ENCODE measurements around the gene VARS2. TPM values are rescaled to one million over a fixed set of nuclear protein-coding genes. Genes with fewer than 3 reads are reported as not detected.

Gene VARS2
- total and polyA plus RNA-seq, 9 of the 15 experiments (the other 6 are each of a cell fraction or from before 2014, with no cell fraction given), result 1.6 to 53.6 (median 29.9) TPM

DNA sequence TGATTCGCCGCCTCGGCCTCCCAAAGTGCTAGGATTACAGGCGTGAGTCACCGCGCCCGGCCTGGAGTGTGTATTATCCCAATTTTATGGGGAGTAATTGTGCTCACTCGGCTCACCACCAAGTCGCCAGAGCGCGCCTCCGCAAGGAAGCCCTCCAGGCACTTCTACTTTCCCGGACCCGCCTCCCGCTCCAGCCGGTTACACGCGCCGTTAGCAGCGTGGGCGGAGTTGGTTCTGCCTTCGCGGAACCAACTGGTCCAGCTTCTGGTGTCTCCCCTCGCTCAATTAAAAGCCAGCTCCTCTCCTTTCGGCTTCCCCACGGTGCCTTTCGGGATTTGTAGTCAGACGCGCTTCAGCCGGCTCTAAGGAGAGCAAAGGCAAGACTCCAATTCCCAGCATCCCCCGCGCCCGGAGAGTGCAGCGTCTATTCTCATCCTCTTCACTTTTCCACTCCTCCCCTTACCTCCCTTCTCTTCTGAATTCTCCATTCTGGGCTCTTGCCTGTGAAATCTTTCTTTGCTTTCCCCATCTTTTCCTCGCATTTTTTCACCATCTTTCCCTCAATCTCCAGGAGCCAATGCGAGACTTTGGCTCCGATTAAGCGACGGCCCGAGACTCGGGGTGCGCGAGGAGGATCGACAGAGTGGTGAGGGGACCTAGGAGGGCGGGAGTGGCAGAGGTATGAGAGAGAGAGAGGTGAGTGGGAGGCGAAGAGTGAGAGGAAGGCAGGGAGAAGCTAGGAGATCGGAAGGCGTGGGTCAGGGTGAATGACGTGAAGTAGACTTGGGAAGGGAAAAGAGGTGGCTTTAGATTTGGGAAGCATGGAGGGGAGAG, 6.1 kb upstream of the VARS2 start, which contains the start of gene GTF2H4 (continued):
- TF ChIP-seq, protein P1, sequence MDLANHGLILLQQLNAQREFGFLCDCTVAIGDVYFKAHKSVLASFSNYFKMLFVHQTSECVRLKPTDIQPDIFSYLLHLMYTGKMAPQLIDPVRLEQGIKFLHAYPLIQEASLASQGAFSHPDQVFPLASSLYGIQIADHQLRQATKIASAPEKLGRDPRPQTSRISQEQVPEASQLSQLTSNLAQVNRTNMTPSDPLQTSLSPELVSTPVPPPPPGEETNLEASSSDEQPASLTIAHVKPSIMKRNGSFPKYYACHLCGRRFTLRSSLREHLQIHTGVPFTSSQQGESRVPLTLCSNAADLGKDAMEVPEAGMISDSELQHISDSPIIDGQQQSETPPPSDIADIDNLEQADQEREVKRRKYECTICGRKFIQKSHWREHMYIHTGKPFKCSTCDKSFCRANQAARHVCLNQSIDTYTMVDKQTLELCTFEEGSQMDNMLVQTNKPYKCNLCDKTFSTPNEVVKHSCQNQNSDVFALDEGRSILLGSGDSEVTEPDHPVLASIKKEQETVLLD (IDR thresholded peaks at IDR 0.05), result peak; percentile 41; the same call in 1 of the 2 replicates
- TF ChIP-seq ZNF41 (CRISPR knock-in tag; conservative IDR thresholded peaks at IDR 0.05) (peak; percentile 73; the same call in 1 of the 2 replicates), NFIC (IDR thresholded peaks at IDR 0.05) (no peak; the same call in none of the 2 replicates), EHMT2 (IDR thresholded peaks at IDR 0.05) (0 out of 2 replicates have a peak, but pooled peaks have one; percentile 23), SMARCB1 (IDR thresholded peaks at IDR 0.05; ENCODE audit: insufficient read length, low read depth) (no peak), SUPT5H (IDR thresholded peaks at IDR 0.05) (peak; percentile 66), SIN3A (IDR thresholded peaks at IDR 0.05; ENCODE audit: borderline replicate concordance in 2 of 2, control insufficient read depth in 1 of 2, low read depth in 2 of 2, low read length in 2 of 2) (peak; percentile 88 to 94; a peak in 2 of 4 replicates), ZNF75A (CRISPR knock-in tag; IDR thresholded peaks at IDR 0.05) (no peak), MEF2D (tag; conservative IDR thresholded peaks at IDR 0.05; ENCODE audit: low read depth) (peak; percentile 82), ATF7 (IDR thresholded peaks at IDR 0.05) (peak; percentile 95), SRSF3 (IDR thresholded peaks at IDR 0.05; ENCODE audit: insufficient read depth, low read length) (no peak), GABPB1 (CRISPR knock-in tag; IDR thresholded peaks at IDR 0.05) (peak; percentile 94), RBM39 (optimal IDR thresholded peaks at IDR 0.05; ENCODE audit: low read depth, low read length) (peak; percentile 68), FOXK2 (conservative IDR thresholded peaks at IDR 0.05 in 1 of 2, IDR thresholded peaks at IDR 0.05 in 1 of 2; ENCODE audit: low read depth in 2 of 2) (peak; percentile 70 to 71; a peak in 3 of 4 replicates), SMARCE1 (IDR thresholded peaks at IDR 0.05) (peak; percentile 78; the same call in 1 of the 2 replicates), ZNF143 (CRISPR knock-in tag; IDR thresholded peaks at IDR 0.05) (peak; percentile 98), ZNF589 (CRISPR knock-in tag; IDR thresholded peaks at IDR 0.05; ENCODE audit: low read depth) (peak; percentile 83; the same call in 1 of the 2 replicates), FOXM1 (IDR thresholded peaks at IDR 0.05; ENCODE audit: low read depth) (peak; percentile 80; the same call in 1 of the 2 replicates), FOXM1 (CRISPR knock-in tag; IDR thresholded peaks at IDR 0.05; ENCODE audit: low read depth) (no peak), TFAM (CRISPR knock-in tag; conservative IDR thresholded peaks at IDR 0.05) (no peak), CHD4 (IDR thresholded peaks at IDR 0.05; ENCODE audit: insufficient read depth, insufficient replicate concordance, low read depth, low read length, poor library complexity, severe bottlenecking) (peak; percentile 98), BHLHE40 (IDR thresholded peaks at IDR 0.05; ENCODE audit: low read length) (peak; percentile 73)
- TF ChIP-seq, protein P2, sequence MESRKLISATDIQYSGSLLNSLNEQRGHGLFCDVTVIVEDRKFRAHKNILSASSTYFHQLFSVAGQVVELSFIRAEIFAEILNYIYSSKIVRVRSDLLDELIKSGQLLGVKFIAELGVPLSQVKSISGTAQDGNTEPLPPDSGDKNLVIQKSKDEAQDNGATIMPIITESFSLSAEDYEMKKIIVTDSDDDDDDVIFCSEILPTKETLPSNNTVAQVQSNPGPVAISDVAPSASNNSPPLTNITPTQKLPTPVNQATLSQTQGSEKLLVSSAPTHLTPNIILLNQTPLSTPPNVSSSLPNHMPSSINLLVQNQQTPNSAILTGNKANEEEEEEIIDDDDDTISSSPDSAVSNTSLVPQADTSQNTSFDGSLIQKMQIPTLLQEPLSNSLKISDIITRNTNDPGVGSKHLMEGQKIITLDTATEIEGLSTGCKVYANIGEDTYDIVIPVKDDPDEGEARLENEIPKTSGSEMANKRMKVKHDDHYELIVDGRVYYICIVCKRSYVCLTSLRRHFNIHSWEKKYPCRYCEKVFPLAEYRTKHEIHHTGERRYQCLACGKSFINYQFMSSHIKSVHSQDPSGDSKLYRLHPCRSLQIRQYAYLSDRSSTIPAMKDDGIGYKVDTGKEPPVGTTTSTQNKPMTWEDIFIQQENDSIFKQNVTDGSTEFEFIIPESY (CRISPR knock-in tag; IDR thresholded peaks at IDR 0.05), result peak; percentile 0
- TF ChIP-seq, protein P3, sequence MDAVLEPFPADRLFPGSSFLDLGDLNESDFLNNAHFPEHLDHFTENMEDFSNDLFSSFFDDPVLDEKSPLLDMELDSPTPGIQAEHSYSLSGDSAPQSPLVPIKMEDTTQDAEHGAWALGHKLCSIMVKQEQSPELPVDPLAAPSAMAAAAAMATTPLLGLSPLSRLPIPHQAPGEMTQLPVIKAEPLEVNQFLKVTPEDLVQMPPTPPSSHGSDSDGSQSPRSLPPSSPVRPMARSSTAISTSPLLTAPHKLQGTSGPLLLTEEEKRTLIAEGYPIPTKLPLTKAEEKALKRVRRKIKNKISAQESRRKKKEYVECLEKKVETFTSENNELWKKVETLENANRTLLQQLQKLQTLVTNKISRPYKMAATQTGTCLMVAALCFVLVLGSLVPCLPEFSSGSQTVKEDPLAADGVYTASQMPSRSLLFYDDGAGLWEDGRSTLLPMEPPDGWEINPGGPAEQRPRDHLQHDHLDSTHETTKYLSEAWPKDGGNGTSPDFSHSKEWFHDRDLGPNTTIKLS (IDR thresholded peaks at IDR 0.05; ENCODE audit: borderline replicate concordance, low read depth), result peak; percentile 98

Measured in K562 (cell line).